ENCODE data around the gene FAM168A. TPM values are rescaled to one million over a fixed set of nuclear protein-coding genes. Genes with fewer than 3 reads are reported as not detected.

The FAM168A gene
- total RNA-seq, 4 donors from 2014 or later = 17.5 to 43.4 (median 23.3) TPM

DNA sequence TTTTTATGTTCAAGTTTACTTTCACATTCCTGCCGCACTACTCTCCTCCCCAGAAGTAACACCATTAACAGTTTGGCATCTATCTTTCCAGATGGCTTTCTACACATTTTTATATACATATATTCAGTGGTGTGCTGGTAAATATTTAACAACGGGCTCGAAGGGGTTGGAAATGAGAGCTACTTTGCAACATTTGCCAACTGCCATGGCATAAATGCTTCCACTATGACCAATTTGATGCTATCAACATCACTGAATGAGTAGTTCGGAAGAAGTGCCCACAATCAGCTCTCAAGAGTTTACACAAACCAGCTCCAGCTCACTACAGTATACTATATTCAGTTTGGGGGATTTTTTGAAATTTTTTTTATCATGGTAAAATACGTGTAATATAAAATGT, 166.5 kb downstream of the FAM168A start:
- intact Hi-C loops (cut with DNase I; ENCODE audit: low total_unique reads) (no loop called here), in situ Hi-C loops (cut with MboI; ENCODE audit: low pct_ligation_motif_present in 1 of 4, low pct_unique_long_range_greater_than_20kb in 1 of 4, low sequenced_read_pairs in 3 of 4) (no loop called here)
- 66 to 70% methylated on average over 5 of the region's 5 CpGs for WGBS, 2 donors (ENCODE audit: low coverage in 1 of 2)
- no peak overlapping the region for H3K27ac ChIP-seq
- H3K27me3 ChIP-seq = no peaks in the 10 kb centered on the region
- no peak for TF ChIP-seq EP300 (IDR thresholded peaks at IDR 0.05; ENCODE audit: low read depth)
- TF ChIP-seq, protein P1, sequence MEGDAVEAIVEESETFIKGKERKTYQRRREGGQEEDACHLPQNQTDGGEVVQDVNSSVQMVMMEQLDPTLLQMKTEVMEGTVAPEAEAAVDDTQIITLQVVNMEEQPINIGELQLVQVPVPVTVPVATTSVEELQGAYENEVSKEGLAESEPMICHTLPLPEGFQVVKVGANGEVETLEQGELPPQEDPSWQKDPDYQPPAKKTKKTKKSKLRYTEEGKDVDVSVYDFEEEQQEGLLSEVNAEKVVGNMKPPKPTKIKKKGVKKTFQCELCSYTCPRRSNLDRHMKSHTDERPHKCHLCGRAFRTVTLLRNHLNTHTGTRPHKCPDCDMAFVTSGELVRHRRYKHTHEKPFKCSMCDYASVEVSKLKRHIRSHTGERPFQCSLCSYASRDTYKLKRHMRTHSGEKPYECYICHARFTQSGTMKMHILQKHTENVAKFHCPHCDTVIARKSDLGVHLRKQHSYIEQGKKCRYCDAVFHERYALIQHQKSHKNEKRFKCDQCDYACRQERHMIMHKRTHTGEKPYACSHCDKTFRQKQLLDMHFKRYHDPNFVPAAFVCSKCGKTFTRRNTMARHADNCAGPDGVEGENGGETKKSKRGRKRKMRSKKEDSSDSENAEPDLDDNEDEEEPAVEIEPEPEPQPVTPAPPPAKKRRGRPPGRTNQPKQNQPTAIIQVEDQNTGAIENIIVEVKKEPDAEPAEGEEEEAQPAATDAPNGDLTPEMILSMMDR (IDR thresholded peaks at IDR 0.05) = no peak
- TF ChIP-seq POLR2A (IDR thresholded peaks at IDR 0.05) = no peak
- TF ChIP-seq POLR2AphosphoS5 (IDR thresholded peaks at IDR 0.05) = no peak
- no peak for DNase-seq
- no peak overlapping the region for H3K4me3 ChIP-seq
- no peaks in the 10 kb centered on the region for H3K36me3 ChIP-seq
- no peaks in the 10 kb centered on the region for H3K9me3 ChIP-seq
- no peaks in the 10 kb centered on the region for H3K4me1 ChIP-seq

DNA sequence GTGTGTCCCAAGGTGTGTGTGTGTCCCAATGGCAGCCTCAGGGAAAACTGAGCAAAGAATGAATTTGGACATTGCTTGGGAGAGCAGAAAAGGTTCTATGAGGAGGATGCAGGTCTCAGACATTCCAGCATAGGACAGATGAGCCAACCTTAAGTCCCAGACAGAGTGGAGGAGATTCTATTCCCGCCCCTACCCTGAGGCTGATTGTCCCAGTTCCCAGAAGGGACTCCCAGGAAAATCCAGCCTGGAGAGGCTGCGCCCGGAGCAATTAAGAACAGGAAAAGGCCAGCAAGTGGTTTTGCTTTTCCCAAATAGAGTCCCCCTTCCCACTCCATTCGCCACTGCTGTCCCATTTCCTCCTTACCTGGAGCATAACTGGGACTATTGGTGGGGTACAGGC, 167.6 kb downstream of the FAM168A start:
- WGBS, 2 donors (ENCODE audit: low coverage in 1 of 2) = 96% methylated on average over 4 of the region's 4 CpGs; no CpG with 5 or more reads in 1 of the 2 donors
- Histone ChIP-seq H3K9me3 (no peaks in the 10 kb centered on the region), H3K4me3 (no peak overlapping the region), H3K36me3 (no peaks in the 10 kb centered on the region), H3K27ac (no peak overlapping the region), H3K27me3 (no peaks in the 10 kb centered on the region), H3K4me1 (no peaks in the 10 kb centered on the region)
- in situ Hi-C loops (cut with MboI; ENCODE audit: low pct_ligation_motif_present in 1 of 4, low pct_unique_long_range_greater_than_20kb in 1 of 4, low sequenced_read_pairs in 3 of 4) (no loop called here), intact Hi-C loops (cut with DNase I; ENCODE audit: low total_unique reads) (no loop called here)
- TF ChIP-seq, protein P1 (IDR thresholded peaks at IDR 0.05) = no peak
- TF ChIP-seq EP300 (IDR thresholded peaks at IDR 0.05; ENCODE audit: low read depth) (no peak), POLR2A (IDR thresholded peaks at IDR 0.05) (no peak), POLR2AphosphoS5 (IDR thresholded peaks at IDR 0.05) (no peak)
- no peak for DNase-seq

DNA sequence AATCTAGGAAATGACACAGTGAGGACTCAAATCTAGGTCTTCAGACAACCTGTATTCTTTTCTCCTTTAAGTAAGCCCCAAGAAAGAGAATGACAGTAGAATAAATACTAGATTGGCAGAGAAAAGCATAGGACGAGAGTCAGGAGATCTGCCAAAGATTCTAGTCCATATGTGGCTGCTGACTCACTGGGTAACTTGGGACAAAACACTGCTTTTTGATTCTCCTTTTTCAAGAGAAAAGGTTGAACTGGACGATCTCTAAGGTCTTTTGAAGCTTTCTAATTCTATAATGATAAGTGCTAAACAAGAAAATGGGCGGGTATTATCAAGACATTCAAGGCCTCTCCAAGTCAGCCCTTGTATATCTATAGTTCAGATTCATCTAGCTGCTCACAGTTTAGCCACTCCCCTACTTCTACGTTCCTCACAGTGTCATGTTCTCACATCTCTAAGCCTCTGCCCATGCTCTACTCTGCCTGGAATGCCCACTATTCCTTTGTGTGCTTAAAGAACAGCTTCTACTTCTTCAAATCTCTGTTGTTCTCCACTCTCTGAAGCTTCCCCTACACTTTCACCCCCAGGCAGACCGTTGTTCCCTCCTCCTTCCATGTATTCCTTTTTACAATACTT, 168.7 kb downstream of the FAM168A start:
- 85 to 94% methylated on average over 5 of the region's 5 CpGs for WGBS, 2 donors (ENCODE audit: low coverage in 1 of 2)
- in situ Hi-C loops (cut with MboI; ENCODE audit: low pct_ligation_motif_present in 1 of 4, low pct_unique_long_range_greater_than_20kb in 1 of 4, low sequenced_read_pairs in 3 of 4) = no loop called here
- Histone ChIP-seq H3K9me3 (no peaks in the 10 kb centered on the region), H3K36me3 (no peaks in the 10 kb centered on the region), H3K4me1 (no peaks in the 10 kb centered on the region), H3K27me3 (no peaks in the 10 kb centered on the region), H3K4me3 (no peak overlapping the region), H3K27ac (no peak overlapping the region)
- TF ChIP-seq POLR2AphosphoS5 (IDR thresholded peaks at IDR 0.05) (no peak), POLR2A (IDR thresholded peaks at IDR 0.05) (no peak), EP300 (IDR thresholded peaks at IDR 0.05; ENCODE audit: low read depth) (no peak)
- TF ChIP-seq, protein P1 (IDR thresholded peaks at IDR 0.05) = no peak
- intact Hi-C loops (cut with DNase I; ENCODE audit: low total_unique reads) = no loop called here
- no peak for DNase-seq

DNA sequence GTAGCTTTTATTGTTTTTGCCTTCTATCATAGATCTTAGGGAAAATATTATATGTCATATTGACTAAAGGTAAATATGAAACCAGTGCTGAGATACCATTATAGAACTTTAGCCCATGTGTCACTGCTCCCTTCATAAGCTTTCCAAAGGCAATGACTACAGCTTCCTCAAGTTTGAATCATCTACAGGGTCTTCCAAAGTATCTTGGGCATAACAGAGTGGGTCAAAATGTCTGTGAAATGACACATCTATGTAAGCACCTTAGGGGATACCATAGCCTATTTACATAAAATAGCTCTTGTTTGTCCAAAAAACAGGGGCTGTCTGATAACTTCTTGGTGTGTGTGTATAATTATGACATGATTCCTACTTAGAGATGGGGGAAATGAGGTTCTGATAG, 169.2 kb downstream of the FAM168A start:
- no peak overlapping the region for H3K27ac ChIP-seq
- no peak overlapping the region for H3K4me3 ChIP-seq
- intact Hi-C loops (cut with DNase I; ENCODE audit: low total_unique reads) = no loop called here
- H3K27me3 ChIP-seq = no peaks in the 10 kb centered on the region
- no peak for TF ChIP-seq EP300 (IDR thresholded peaks at IDR 0.05; ENCODE audit: low read depth)
- no peak for TF ChIP-seq POLR2A (IDR thresholded peaks at IDR 0.05)
- TF ChIP-seq POLR2AphosphoS5 (IDR thresholded peaks at IDR 0.05) = no peak
- TF ChIP-seq, protein P1 (IDR thresholded peaks at IDR 0.05) = no peak
- no peaks in the 10 kb centered on the region for H3K36me3 ChIP-seq
- H3K4me1 ChIP-seq = no peaks in the 10 kb centered on the region
- no peaks in the 10 kb centered on the region for H3K9me3 ChIP-seq
- no peak for DNase-seq
- in situ Hi-C loops (cut with MboI; ENCODE audit: low pct_ligation_motif_present in 1 of 4, low pct_unique_long_range_greater_than_20kb in 1 of 4, low sequenced_read_pairs in 3 of 4) = no loop called here
